Measurements from ENCODE around the gene DEUP1. TPM values are rescaled to one million over a fixed set of nuclear protein-coding genes. Genes with fewer than 3 reads are reported as not detected.

DEUP1 gene
- total RNA-seq, 2 donors from 2014 or later: not detected

- Histone ChIP-seq H3K4me1 (ENCODE audit: control insufficient read depth in 1 of 2, low read depth in 2 of 2) (no peaks in the 10 kb centered on the region), H3K27ac (no peak overlapping the region), H3K36me3 (peaks cover 8% of the 10 kb centered on the region), H3K4me3 (no peak overlapping the region), H3K9me3 (no peaks in the 10 kb centered on the region), H3K27me3 (replicated peaks; ENCODE audit: insufficient read depth) (no peaks in the 10 kb centered on the region)
- no peak for ATAC-seq (ENCODE audit: insufficient number of reproducible peaks, low FRiP score, low read depth)
- DNase-seq (ENCODE audit: low spot score): no peak
- TF ChIP-seq, protein P1, sequence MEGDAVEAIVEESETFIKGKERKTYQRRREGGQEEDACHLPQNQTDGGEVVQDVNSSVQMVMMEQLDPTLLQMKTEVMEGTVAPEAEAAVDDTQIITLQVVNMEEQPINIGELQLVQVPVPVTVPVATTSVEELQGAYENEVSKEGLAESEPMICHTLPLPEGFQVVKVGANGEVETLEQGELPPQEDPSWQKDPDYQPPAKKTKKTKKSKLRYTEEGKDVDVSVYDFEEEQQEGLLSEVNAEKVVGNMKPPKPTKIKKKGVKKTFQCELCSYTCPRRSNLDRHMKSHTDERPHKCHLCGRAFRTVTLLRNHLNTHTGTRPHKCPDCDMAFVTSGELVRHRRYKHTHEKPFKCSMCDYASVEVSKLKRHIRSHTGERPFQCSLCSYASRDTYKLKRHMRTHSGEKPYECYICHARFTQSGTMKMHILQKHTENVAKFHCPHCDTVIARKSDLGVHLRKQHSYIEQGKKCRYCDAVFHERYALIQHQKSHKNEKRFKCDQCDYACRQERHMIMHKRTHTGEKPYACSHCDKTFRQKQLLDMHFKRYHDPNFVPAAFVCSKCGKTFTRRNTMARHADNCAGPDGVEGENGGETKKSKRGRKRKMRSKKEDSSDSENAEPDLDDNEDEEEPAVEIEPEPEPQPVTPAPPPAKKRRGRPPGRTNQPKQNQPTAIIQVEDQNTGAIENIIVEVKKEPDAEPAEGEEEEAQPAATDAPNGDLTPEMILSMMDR (IDR thresholded peaks at IDR 0.05): no peak
Measured at GRCh38 chr11:93474123-93474522, 143.6 kb downstream of the DEUP1 start.

GRCh38 chr11:93476796-93477195, 146.3 kb downstream of the DEUP1 start:
- Histone ChIP-seq H3K4me3 (no peak overlapping the region), H3K36me3 (peaks cover 10% of the 10 kb centered on the region), H3K4me1 (ENCODE audit: control insufficient read depth in 1 of 2, low read depth in 2 of 2) (no peaks in the 10 kb centered on the region), H3K27ac (no peak overlapping the region), H3K27me3 (replicated peaks; ENCODE audit: insufficient read depth) (no peaks in the 10 kb centered on the region), H3K9me3 (no peaks in the 10 kb centered on the region)
- ATAC-seq (ENCODE audit: insufficient number of reproducible peaks, low FRiP score, low read depth) (peak; percentile 18), DNase-seq (ENCODE audit: low spot score) (no peak)
- TF ChIP-seq, protein P1 (IDR thresholded peaks at IDR 0.05): no peak

DNA sequence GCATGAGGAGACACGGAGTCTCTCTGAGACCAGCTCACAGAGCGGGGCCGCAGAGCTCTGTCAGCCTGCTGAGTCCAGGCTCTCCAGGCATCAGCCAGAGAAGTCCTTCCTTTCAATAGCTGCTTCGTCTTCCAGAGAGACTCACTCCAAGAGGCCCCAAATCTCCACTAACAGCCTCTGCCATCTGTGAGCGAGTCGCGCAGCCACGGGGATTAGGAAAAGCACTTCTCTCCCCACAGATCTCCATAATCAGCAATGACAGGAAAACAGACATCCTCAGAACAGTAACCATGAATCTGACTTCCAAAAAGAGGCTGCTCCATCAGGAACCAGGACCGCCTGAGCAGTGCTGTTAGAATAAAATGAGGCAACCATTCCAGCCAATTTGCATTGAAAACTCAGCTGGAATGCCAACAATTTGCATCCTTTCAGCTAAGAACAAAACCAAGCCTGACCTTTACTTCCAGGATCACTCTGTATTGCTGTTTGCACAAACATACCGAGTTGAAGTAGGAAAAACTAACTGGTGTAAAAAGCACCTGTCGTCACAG, 147.2 kb downstream of the DEUP1 start:
- no peaks in the 10 kb centered on the region for H3K9me3 ChIP-seq
- TF ChIP-seq, protein P1 (IDR thresholded peaks at IDR 0.05): no peak
- no peak for ATAC-seq (ENCODE audit: insufficient number of reproducible peaks, low FRiP score, low read depth)

GRCh38 chr11:93478841-93479240, 148.3 kb downstream of the DEUP1 start:
- ATAC-seq (ENCODE audit: insufficient number of reproducible peaks, low FRiP score, low read depth) (no peak), DNase-seq (ENCODE audit: low spot score) (no peak)
- H3K4me3 ChIP-seq: no peak overlapping the region
- TF ChIP-seq, protein P1 (IDR thresholded peaks at IDR 0.05): no peak
- H3K27me3 ChIP-seq (replicated peaks; ENCODE audit: insufficient read depth): no peaks in the 10 kb centered on the region
- H3K27ac ChIP-seq: no peak overlapping the region
- peaks cover 10% of the 10 kb centered on the region for H3K36me3 ChIP-seq
- H3K9me3 ChIP-seq: no peaks in the 10 kb centered on the region
- H3K4me1 ChIP-seq (ENCODE audit: control insufficient read depth in 1 of 2, low read depth in 2 of 2): no peaks in the 10 kb centered on the region

More for the DNA sequence above, 147.2 kb downstream of the DEUP1 start:
- no peaks in the 10 kb centered on the region for H3K4me1 ChIP-seq (ENCODE audit: control insufficient read depth in 1 of 2, low read depth in 2 of 2)
- no peak overlapping the region for H3K4me3 ChIP-seq
- H3K36me3 ChIP-seq: peaks cover 10% of the 10 kb centered on the region
- H3K27me3 ChIP-seq (replicated peaks; ENCODE audit: insufficient read depth): no peaks in the 10 kb centered on the region
- no peak for DNase-seq (ENCODE audit: low spot score)
- H3K27ac ChIP-seq: no peak overlapping the region

DNA sequence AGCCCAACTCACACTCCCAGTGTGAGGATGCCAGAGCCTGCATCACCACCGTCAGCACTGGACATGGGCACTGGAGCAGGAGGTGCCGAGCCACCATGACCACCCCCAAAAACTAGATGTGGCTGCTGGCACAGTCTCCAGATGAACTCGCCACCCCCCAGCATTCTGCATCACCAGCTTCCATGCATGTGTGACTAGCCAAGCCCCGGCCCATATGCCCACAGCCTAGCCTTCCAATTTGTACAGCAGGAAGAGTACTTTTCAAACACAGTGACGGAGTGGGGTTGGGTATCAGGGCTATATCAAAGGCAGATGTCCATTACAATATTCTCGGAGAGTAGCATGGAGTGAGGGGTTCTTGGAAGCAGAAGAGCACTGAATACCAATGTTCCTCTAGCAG, 149.7 kb downstream of the DEUP1 start:
- DNase-seq (ENCODE audit: low spot score): no peak
- Histone ChIP-seq H3K27me3 (replicated peaks; ENCODE audit: insufficient read depth) (no peaks in the 10 kb centered on the region), H3K36me3 (peaks cover 10% of the 10 kb centered on the region), H3K9me3 (no peaks in the 10 kb centered on the region), H3K4me1 (ENCODE audit: control insufficient read depth in 1 of 2, low read depth in 2 of 2) (peaks cover 3% of the 10 kb centered on the region in 2 donors), H3K27ac (no peak overlapping the region), H3K4me3 (no peak overlapping the region)
- TF ChIP-seq, protein P1 (IDR thresholded peaks at IDR 0.05): no peak
- ATAC-seq (ENCODE audit: insufficient number of reproducible peaks, low FRiP score, low read depth): no peak
